Colon (tissue), 2 donors: ENCODE results near the gene CUL3.

Experiments
- FAIRE-seq: peaks from 2 replicates; lab custom pipeline; 2012; peaks lifted over from hg19 to GRCh38; lab: Jason Lieb, UNC
- donor health status: control.
- donor health status: control.

The CUL3 gene

GRCh38 chr2:224580248-224580647 is 4.9 kb downstream of the CUL3 start:
- no peak for FAIRE-seq

- no peak for FAIRE-seq
Measured at GRCh38 chr2:224579411-224579810, 5.8 kb downstream of the CUL3 start.

GRCh38 chr2:224577541-224577940 is 7.6 kb downstream of the CUL3 start:
- FAIRE-seq = no peak

- no peak for FAIRE-seq
Measured at GRCh38 chr2:224576088-224576715, 9.0 kb downstream of the CUL3 start.

- FAIRE-seq = no peak
Measured at GRCh38 chr2:224574423-224575084, 10.6 kb downstream of the CUL3 start.

- no peak for FAIRE-seq
Measured at GRCh38 chr2:224573724-224574123, 11.4 kb downstream of the CUL3 start.

GRCh38 chr2:224572338-224572737 is 12.8 kb downstream of the CUL3 start:
- no peak for FAIRE-seq

GRCh38 chr2:224570328-224570993 is 14.7 kb downstream of the CUL3 start:
- no peak for FAIRE-seq

- no peak for FAIRE-seq
Measured at GRCh38 chr2:224569654-224570053, 15.5 kb downstream of the CUL3 start.

GRCh38 chr2:224565452-224566035 is 19.6 kb downstream of the CUL3 start:
- FAIRE-seq = no peak

GRCh38 chr2:224563537-224563936 is 21.6 kb downstream of the CUL3 start:
- no peak for FAIRE-seq

GRCh38 chr2:224562831-224563230 is 22.3 kb downstream of the CUL3 start:
- FAIRE-seq = no peak

- no peak for FAIRE-seq
Measured at GRCh38 chr2:224561234-224562005, 23.7 kb downstream of the CUL3 start.

GRCh38 chr2:224560549-224560948 is 24.6 kb downstream of the CUL3 start:
- no peak for FAIRE-seq

- FAIRE-seq = no peak
Measured at GRCh38 chr2:224557610-224558009, 27.6 kb downstream of the CUL3 start.

GRCh38 chr2:224556381-224556780 is 28.8 kb downstream of the CUL3 start:
- FAIRE-seq = no peak

GRCh38 chr2:224555823-224556366 is 29.3 kb downstream of the CUL3 start:
- FAIRE-seq = no peak

- FAIRE-seq = no peak
Measured at GRCh38 chr2:224552771-224553170, 32.4 kb downstream of the CUL3 start.

GRCh38 chr2:224551693-224552092 is 33.5 kb downstream of the CUL3 start:
- no peak for FAIRE-seq

GRCh38 chr2:224546926-224547325 is 38.2 kb downstream of the CUL3 start:
- FAIRE-seq = no peak

- FAIRE-seq = no peak
Measured at GRCh38 chr2:224545884-224546644, 39.1 kb downstream of the CUL3 start.
